PC-3 (cell line): ENCODE results near the gene SPATS2. TPM values are rescaled to one million over a fixed set of nuclear protein-coding genes. Genes with fewer than 3 reads are reported as not detected.

Experiments
- ATAC-seq: fragments of 200-7000 bp; cut with Tn5 transposase; 2 replicates; pipeline ENCODE4 v1.9.1; 2020; ENCODE audit warnings: mild to moderate bottlenecking, moderate library complexity
- BruUV-seq: library from RNA; stranded (reverse); fragments of 400-500 nt; replicated peaks from 2 replicates; lab custom pipeline; 2021; lab: Mats Ljungman, UMichigan
- CTCF ChIA-PET: fragments of 300-600 bp; sonication (Branson Sonifier 250); formaldehyde crosslinking; loops from one replicate; lab custom pipeline; 2022; ENCODE audit warnings: antibody characterized with exemption; lab: Charles Lee
- POLR2A ChIA-PET: fragments of 300-600 bp; sonication (Branson Sonifier 250); formaldehyde crosslinking; loops from one replicate; lab custom pipeline; 2022; ENCODE audit warnings: antibody characterized with exemption; ENCODE audit not compliant: unreplicated experiment; lab: Charles Lee
- DNase-seq: peaks from one replicate; pipeline ENCODE4 v3.0.0-alpha.2; 2015
- H2AFZ ChIP-seq: fragments of 300-600 bp; sonication (generic); 2 replicates; pipeline ENCODE4 v1.6.0; 2016; ENCODE audit warnings: antibody characterized with exemption, low read length
- H3F3A ChIP-seq: fragments of 300-600 bp; sonication (generic); one replicate; pipeline ENCODE4 v1.6.0; 2017; ENCODE audit warnings: antibody characterized with exemption, low read length, control low read depth, mild to moderate bottlenecking; ENCODE audit not compliant: unreplicated experiment
- H3K27ac ChIP-seq: fragments of 300-600 bp; sonication (generic); 2 replicates; pipeline ENCODE4 v1.5.1; 2016; ENCODE audit warnings: mild to moderate bottlenecking, low read length
- H3K27me3 ChIP-seq: fragments of 300-600 bp; sonication (generic); 2 replicates; pipeline ENCODE4 v1.6.1; 2016; ENCODE audit warnings: low read length, mixed read lengths
- H3K36me3 ChIP-seq: fragments of 300-600 bp; sonication (generic); 2 replicates; pipeline ENCODE4 v1.6.1; 2016; ENCODE audit warnings: low read depth, mixed run types, low read length, mixed read lengths
- H3K4me1 ChIP-seq: fragments of 300-600 bp; sonication (generic); 2 replicates; pipeline ENCODE4 v1.5.1; 2016; ENCODE audit warnings: low read length; ENCODE audit not compliant: insufficient read depth
- H3K4me2 ChIP-seq: fragments of 300-600 bp; sonication (generic); 2 replicates; pipeline ENCODE4 v1.6.0; 2016; ENCODE audit warnings: low read length
- H3K4me3 ChIP-seq: fragments of 300-600 bp; sonication (generic); 2 replicates; pipeline ENCODE4 v1.5.1; 2016; ENCODE audit warnings: mild to moderate bottlenecking, low read length, mixed read lengths
- H3K79me2 ChIP-seq: fragments of 300-600 bp; sonication (generic); 2 replicates; pipeline ENCODE4 v1.6.1; 2017; ENCODE audit warnings: low read length, mixed read lengths
- H3K9ac ChIP-seq: fragments of 300-600 bp; sonication (generic); 2 replicates; pipeline ENCODE4 v1.6.0; 2016; ENCODE audit warnings: mild to moderate bottlenecking, low read length
- H3K9me2 ChIP-seq: fragments of 300-600 bp; sonication (generic); replicated peaks from 2 replicates; pipeline ENCODE4 v1.6.1; 2016; ENCODE audit warnings: mixed run types, low read length, mixed read lengths
- H3K9me3 ChIP-seq: fragments of 300-600 bp; sonication (generic); 2 replicates; pipeline ENCODE4 v1.6.1; 2016; ENCODE audit warnings: low read length, mixed read lengths
- H4K20me1 ChIP-seq: fragments of 300-600 bp; sonication (generic); 2 replicates; pipeline ENCODE4 v1.6.1; 2016; ENCODE audit warnings: low read length, mixed read lengths
- EZH2 ChIP-seq: fragments of 300-600 bp; sonication (generic); IDR thresholded peaks from one replicate; pipeline ENCODE4 v1.6.1; 2017; ENCODE audit warnings: antibody characterized with exemption, mild to moderate bottlenecking, low read length; ENCODE audit not compliant: unreplicated experiment
- EZH2phosphoT487 ChIP-seq: fragments of 300-600 bp; sonication (generic); IDR thresholded peaks from 2 replicates; pipeline ENCODE4 v1.6.1; 2018; ENCODE audit warnings: mild to moderate bottlenecking, antibody characterized with exemption, low read length, borderline replicate concordance
- intact Hi-C: fragments of 100-400 bp; cut with micrococcal nuclease; formaldehyde crosslinking; loops from 2 replicates; pipeline ENCODE4 v1.9.0; 2023
- total RNA-seq: library from RNA; depleted of rRNA; stranded (reverse); fragments of >200 nt; gene quantifications from 2 replicates; pipeline ENCODE4 v1.2.3, GENCODE V29; 2014
- TF ChIP-seq, protein P1 (sequence below): fragments of 300-600 bp; sonication (generic); conservative IDR thresholded peaks from 2 replicates; pipeline ENCODE4 v1.5.1; 2017; ENCODE audit warnings: antibody characterized with exemption, low read depth, mild to moderate bottlenecking, low read length

SPATS2 gene
- total RNA-seq, 1 experiment from 2014 or later, result 27.0 TPM

DNA sequence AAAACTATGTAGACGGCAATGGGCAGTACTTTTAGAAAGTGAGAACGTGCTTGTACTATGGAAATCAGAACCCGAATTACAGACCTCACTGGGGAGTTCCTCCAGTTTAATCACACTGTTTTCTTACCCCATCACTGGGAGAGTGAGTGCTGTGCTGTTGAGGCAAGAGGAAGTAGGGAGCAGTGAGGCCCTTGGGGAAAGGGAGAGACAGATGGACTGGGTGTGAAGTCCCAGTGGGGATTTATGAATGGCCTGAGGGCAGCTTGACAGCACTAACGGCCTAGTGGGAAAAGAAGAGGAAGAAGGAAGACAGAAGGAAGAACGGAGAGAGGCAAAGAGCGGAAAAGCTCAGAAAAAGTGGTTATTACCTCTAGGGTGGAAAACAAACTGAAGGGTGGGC is 195.0 kb downstream of the SPATS2 start:
- Histone ChIP-seq H2AFZ (no peak overlapping the region), H3K4me1 (peaks cover 9% of the 10 kb centered on the region; the same call in 1 of the 2 replicates), H3F3A (no peaks in the 10 kb centered on the region), H3K36me3 (peaks cover 20% of the 10 kb centered on the region), H3K9me2 (no peaks in the 10 kb centered on the region), H3K9me3 (no peaks in the 10 kb centered on the region), H3K9ac (no peak overlapping the region), H3K27me3 (no peaks in the 10 kb centered on the region), H4K20me1 (0 out of 2 replicates have a peak, but pooled peaks cover 4% of the 10 kb centered on the region), H3K4me2 (no peak overlapping the region), H3K4me3 (no peak overlapping the region), H3K79me2 (peaks cover 20% of the 10 kb centered on the region), H3K27ac (no peak overlapping the region)
- ChIA-PET POLR2A (interaction anchor here (0.6 kb wide), 1 partner anchor 204 kb away, joined by 15 read pairs; no protein-coding TSS in a partner anchor), CTCF (no interaction called here)
- DNase-seq (no peak), ATAC-seq (no peak)
- BruUV-seq, result no TSS peak
- TF ChIP-seq EZH2phosphoT487, result no peak
- no peak for TF ChIP-seq EZH2
- TF ChIP-seq, protein P1, sequence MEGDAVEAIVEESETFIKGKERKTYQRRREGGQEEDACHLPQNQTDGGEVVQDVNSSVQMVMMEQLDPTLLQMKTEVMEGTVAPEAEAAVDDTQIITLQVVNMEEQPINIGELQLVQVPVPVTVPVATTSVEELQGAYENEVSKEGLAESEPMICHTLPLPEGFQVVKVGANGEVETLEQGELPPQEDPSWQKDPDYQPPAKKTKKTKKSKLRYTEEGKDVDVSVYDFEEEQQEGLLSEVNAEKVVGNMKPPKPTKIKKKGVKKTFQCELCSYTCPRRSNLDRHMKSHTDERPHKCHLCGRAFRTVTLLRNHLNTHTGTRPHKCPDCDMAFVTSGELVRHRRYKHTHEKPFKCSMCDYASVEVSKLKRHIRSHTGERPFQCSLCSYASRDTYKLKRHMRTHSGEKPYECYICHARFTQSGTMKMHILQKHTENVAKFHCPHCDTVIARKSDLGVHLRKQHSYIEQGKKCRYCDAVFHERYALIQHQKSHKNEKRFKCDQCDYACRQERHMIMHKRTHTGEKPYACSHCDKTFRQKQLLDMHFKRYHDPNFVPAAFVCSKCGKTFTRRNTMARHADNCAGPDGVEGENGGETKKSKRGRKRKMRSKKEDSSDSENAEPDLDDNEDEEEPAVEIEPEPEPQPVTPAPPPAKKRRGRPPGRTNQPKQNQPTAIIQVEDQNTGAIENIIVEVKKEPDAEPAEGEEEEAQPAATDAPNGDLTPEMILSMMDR, result no peak
- intact Hi-C loops, result no loop called here

DNA sequence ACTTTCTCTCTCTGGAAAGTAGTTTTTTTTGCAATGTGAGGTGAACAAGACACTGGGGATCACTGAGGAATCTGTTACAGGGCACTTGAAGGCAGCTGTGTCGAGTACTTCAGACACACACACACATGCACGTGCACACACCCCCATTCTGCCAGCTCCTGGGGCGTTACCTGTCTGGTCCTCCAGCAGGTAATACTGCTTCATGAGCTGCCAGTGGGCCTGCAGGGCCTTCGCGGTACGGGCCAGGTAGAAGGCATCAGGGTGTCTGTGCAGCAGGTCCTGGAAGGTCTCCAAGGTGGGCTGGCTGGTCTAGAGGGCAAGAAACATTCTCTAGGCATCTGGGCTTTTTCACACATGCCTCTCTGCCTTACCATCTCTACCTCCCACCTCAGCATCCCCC is 195.6 kb downstream of the SPATS2 start:
- H4K20me1 ChIP-seq, result 0 out of 2 replicates have a peak, but pooled peaks cover 6% of the 10 kb centered on the region
- H2AFZ ChIP-seq, result no peak overlapping the region
- TF ChIP-seq, protein P1, result no peak
- TF ChIP-seq EZH2 (no peak), EZH2phosphoT487 (no peak)
- H3F3A ChIP-seq, result no peaks in the 10 kb centered on the region
- no peaks in the 10 kb centered on the region for H3K27me3 ChIP-seq
- intact Hi-C loops, result no loop called here
- H3K36me3 ChIP-seq, result peaks cover 20% of the 10 kb centered on the region
- no peaks in the 10 kb centered on the region for H3K9me3 ChIP-seq
- H3K9me2 ChIP-seq, result no peaks in the 10 kb centered on the region
- ChIA-PET CTCF (no interaction called here), POLR2A (no interaction called here)
- DNase-seq (no peak), ATAC-seq (no peak)
- no peak overlapping the region for H3K4me3 ChIP-seq
- H3K4me1 ChIP-seq, result peaks cover 9% of the 10 kb centered on the region; the same call in 1 of the 2 replicates
- no peak overlapping the region for H3K9ac ChIP-seq
- H3K27ac ChIP-seq, result no peak overlapping the region
- no peak overlapping the region for H3K4me2 ChIP-seq
- peaks cover 26% of the 10 kb centered on the region for H3K79me2 ChIP-seq
- BruUV-seq, result no TSS peak

DNA sequence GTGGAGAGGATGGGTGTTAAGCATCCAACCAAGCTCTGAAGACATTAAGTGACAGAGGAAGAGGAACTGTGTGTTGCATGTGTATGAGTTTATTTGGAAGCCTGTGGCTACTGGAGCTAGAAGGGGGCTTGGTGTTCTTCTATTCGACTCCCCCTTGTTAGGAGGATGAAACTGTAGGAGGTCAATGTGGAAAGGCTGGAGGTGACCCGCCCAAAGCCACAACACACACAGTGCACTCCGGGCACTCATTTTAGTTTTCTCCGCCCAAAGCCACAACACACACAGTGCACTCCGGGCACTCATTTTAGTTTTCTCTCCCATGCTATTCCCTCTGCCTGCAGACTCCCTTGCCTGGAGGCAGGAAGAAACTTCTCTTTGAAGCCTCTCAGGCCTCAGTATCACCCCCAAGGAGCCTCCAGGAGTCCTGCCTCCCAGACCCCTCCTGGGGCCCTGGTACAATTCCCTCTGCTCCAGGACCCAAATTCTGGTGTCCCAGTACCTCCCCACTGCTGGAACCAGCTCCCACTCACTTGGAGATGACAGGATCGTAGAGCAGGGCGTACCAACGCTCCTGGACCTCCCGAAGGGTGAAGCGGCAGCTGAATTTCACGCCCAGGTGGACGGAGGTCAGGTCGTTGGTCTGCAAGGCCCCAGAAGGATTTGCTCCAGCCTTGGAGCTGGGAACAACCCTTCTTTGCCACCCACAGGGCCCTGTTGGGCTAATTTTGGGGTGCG is 196.9 kb downstream of the SPATS2 start:
- no peak overlapping the region for H3K4me2 ChIP-seq
- peaks cover 12% of the 10 kb centered on the region; the same call in 1 of the 2 replicates for H3K4me1 ChIP-seq
- ChIA-PET POLR2A (no interaction called here), CTCF (interaction anchor here (0.7 kb wide), 1 partner anchor 10 kb away, joined by 3 read pairs; no protein-coding TSS in a partner anchor)
- 0 out of 2 replicates have a peak, but pooled peaks cover 6% of the 10 kb centered on the region for H4K20me1 ChIP-seq
- H3K9ac ChIP-seq, result no peak overlapping the region
- H3K27ac ChIP-seq, result no peak overlapping the region
- peaks cover 20% of the 10 kb centered on the region for H3K36me3 ChIP-seq
- peaks cover 37% of the 10 kb centered on the region for H3K79me2 ChIP-seq
- no peak for DNase-seq
- H3K27me3 ChIP-seq, result no peaks in the 10 kb centered on the region
- H2AFZ ChIP-seq, result no peak overlapping the region
- no peak overlapping the region for H3K4me3 ChIP-seq
- no peak for ATAC-seq
- BruUV-seq, result no TSS peak
- intact Hi-C loops, result no loop called here
- no peaks in the 10 kb centered on the region for H3F3A ChIP-seq
- TF ChIP-seq EZH2phosphoT487, result no peak
- TF ChIP-seq, protein P1, result no peak
- no peak for TF ChIP-seq EZH2
- no peaks in the 10 kb centered on the region for H3K9me2 ChIP-seq
- H3K9me3 ChIP-seq, result no peaks in the 10 kb centered on the region
